ENCODE data around the gene GPC5. TPM values are rescaled to one million over a fixed set of nuclear protein-coding genes. Genes with fewer than 3 reads are reported as not detected.

GPC5 gene
- total and polyA plus RNA-seq, 7 experiments from 2014 or later = 0.10 to 0.38 TPM; not detected in 5

DNA sequence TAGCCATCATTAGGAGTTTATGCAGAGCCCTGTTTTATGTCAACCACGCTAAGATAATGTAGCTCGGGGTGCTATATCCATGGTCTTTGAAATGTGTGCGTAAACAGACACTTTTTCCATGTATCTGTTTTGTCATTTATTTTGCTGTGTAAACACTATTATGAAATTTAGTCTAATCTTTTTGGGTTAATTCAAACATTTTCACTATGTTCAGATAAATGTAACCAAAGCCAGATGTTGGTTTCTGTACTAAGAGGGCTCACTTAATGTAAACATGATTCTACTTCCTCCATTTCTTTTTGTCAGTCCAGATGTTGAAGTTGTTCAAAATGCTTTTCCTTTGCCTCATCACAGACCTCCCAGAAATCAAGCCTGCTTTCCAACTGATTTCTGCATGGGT lies 1328.7 kb downstream of the GPC5 start:
- DNase-seq = no peak

DNA sequence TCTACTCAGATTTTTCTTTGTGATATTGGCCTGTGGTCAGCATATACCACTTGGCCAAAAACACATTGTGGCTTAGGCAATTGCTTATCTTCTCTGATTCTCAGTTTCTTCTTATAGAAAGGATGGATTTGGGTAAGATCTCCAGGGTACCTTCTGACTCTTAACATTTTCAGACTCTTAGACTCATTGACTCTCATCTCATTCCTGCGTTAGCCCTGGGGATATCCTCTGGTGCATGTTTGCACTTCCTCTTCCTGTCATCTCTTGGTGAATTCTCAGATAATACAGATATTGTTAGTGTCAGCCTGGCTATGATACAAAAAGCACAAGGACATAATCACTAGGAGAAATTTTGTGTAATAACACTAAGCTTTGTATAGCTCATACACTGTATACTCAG lies 1335.6 kb downstream of the GPC5 start:
- H3K27ac Mint-ChIP-seq = no peak overlapping the region
- CTCF ChIA-PET = no interaction called here
- ATAC-seq = no peak

More for the DNA sequence above, 1328.7 kb downstream of the GPC5 start:
- Histone ChIP-seq H3K4me1 (ENCODE audit: control insufficient read depth in 2 of 2, insufficient read depth in 2 of 2, low read length in 2 of 2) (no peaks in the 10 kb centered on the region), H3K4me3 (ENCODE audit: low read length) (no peak overlapping the region), H3K27me3 (ENCODE audit: control insufficient read depth in 2 of 2, insufficient read depth in 2 of 2, low read length in 2 of 2) (no peaks in the 10 kb centered on the region), H3K9me3 (ENCODE audit: control insufficient read depth in 2 of 3, low read length in 3 of 3) (no peaks in the 10 kb centered on the region), H3K27ac (ENCODE audit: low read depth, low read length) (no peak overlapping the region), H3K36me3 (ENCODE audit: control insufficient read depth in 2 of 3, insufficient read depth in 3 of 3, low read length in 3 of 3) (no peaks in the 10 kb centered on the region)
- Mint-ChIP-seq H3K27me3 (no peaks in the 10 kb centered on the region), H3K4me1 (no peaks in the 10 kb centered on the region), H3K4me3 (no peak overlapping the region), H3K9me3 (peaks cover 0 to 18% (median 4%) of the 10 kb centered on the region in 11 donors), H3K27ac (no peak overlapping the region), H3K36me3 (no peaks in the 10 kb centered on the region)
- intact Hi-C loops (cut with micrococcal nuclease) = no loop called here
- ATAC-seq = no peak
- POLR2A ChIA-PET = no interaction called here
- CTCF ChIA-PET = no interaction called here

DNA sequence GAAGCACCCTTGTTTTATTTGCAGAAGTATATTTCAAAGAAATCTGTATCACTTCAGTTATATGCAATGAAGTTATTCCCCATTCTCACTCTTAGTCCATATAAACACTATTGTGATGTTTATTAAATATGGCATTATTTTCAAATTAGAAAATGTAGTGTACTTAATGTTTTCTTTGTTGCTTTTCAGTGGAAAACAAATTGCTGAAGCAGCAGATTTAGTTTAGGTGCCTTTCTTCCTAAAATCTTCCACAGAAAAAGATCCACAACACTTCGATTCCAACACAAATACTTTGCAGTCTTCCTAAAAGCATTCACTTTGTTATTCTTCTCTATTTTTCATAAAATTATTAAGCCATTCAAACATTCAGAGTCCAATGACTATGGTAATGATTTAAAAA lies 1336.1 kb downstream of the GPC5 start:
- intact Hi-C loops (cut with micrococcal nuclease) = no loop called here
- Histone ChIP-seq H3K9me3 (ENCODE audit: control insufficient read depth in 2 of 3, low read length in 3 of 3) (no peaks in the 10 kb centered on the region), H3K36me3 (ENCODE audit: control insufficient read depth in 2 of 3, insufficient read depth in 3 of 3, low read length in 3 of 3) (no peaks in the 10 kb centered on the region), H3K4me1 (ENCODE audit: control insufficient read depth in 2 of 2, insufficient read depth in 2 of 2, low read length in 2 of 2) (no peaks in the 10 kb centered on the region), H3K4me3 (ENCODE audit: low read length) (no peak overlapping the region), H3K27me3 (ENCODE audit: control insufficient read depth in 2 of 2, insufficient read depth in 2 of 2, low read length in 2 of 2) (no peaks in the 10 kb centered on the region), H3K27ac (ENCODE audit: low read depth, low read length) (no peak overlapping the region)
- Mint-ChIP-seq H3K4me3 (no peak overlapping the region), H3K27ac (no peak overlapping the region), H3K4me1 (no peaks in the 10 kb centered on the region), H3K9me3 (peaks cover 0 to 10% (median 4%) of the 10 kb centered on the region in 11 donors), H3K27me3 (no peaks in the 10 kb centered on the region), H3K36me3 (no peaks in the 10 kb centered on the region)
- DNase-seq (no peak), ATAC-seq (no peak)
- ChIA-PET CTCF (no interaction called here), POLR2A (no interaction called here)

More for the DNA sequence above, 1335.6 kb downstream of the GPC5 start:
- H3K36me3 Mint-ChIP-seq = no peaks in the 10 kb centered on the region
- no peak overlapping the region for H3K27ac ChIP-seq (ENCODE audit: low read depth, low read length)
- no peak for DNase-seq
- no peaks in the 10 kb centered on the region for H3K4me1 Mint-ChIP-seq
- H3K36me3 ChIP-seq (ENCODE audit: control insufficient read depth in 2 of 3, insufficient read depth in 3 of 3, low read length in 3 of 3) = no peaks in the 10 kb centered on the region
- no peaks in the 10 kb centered on the region for H3K9me3 ChIP-seq (ENCODE audit: control insufficient read depth in 2 of 3, low read length in 3 of 3)
- intact Hi-C loops (cut with micrococcal nuclease) = no loop called here
- H3K4me3 ChIP-seq (ENCODE audit: low read length) = no peak overlapping the region
- no peaks in the 10 kb centered on the region for H3K27me3 ChIP-seq (ENCODE audit: control insufficient read depth in 2 of 2, insufficient read depth in 2 of 2, low read length in 2 of 2)
- no peaks in the 10 kb centered on the region for H3K27me3 Mint-ChIP-seq
- H3K9me3 Mint-ChIP-seq = peaks cover 0 to 10% (median 4%) of the 10 kb centered on the region in 11 donors
- POLR2A ChIA-PET = no interaction called here
- no peaks in the 10 kb centered on the region for H3K4me1 ChIP-seq (ENCODE audit: control insufficient read depth in 2 of 2, insufficient read depth in 2 of 2, low read length in 2 of 2)
- H3K4me3 Mint-ChIP-seq = no peak overlapping the region

DNA sequence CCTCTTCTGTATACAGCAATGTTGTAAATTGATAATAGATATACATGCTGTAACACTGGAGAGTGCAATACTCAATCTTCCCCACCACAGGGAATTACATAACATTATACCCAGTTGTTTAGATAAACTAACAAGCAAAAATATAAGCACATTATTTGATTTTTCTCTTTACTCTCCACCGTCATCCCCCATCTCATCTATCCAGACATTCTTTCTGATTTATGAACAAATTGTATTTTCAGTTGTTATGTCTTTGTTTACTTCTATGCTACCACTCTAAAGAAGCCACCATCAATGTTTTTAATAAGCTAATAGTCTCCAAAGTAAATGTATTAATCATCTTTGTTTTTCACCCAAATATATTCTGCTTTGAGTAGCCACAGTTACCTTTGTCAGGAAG lies 1337.5 kb downstream of the GPC5 start:
- peaks cover 0 to 15% (median 7%) of the 10 kb centered on the region in 11 donors for H3K9me3 Mint-ChIP-seq
- no peaks in the 10 kb centered on the region for H3K9me3 ChIP-seq (ENCODE audit: control insufficient read depth in 2 of 3, low read length in 3 of 3)
- H3K4me3 ChIP-seq (ENCODE audit: low read length) = no peak overlapping the region
- ChIA-PET POLR2A (no interaction called here), CTCF (no interaction called here)
- H3K4me3 Mint-ChIP-seq = no peak overlapping the region
- no peaks in the 10 kb centered on the region for H3K27me3 ChIP-seq (ENCODE audit: control insufficient read depth in 2 of 2, insufficient read depth in 2 of 2, low read length in 2 of 2)
- DNase-seq (no peak), ATAC-seq (no peak)
- no peaks in the 10 kb centered on the region for H3K36me3 Mint-ChIP-seq
- H3K27me3 Mint-ChIP-seq = no peaks in the 10 kb centered on the region
- no peak overlapping the region for H3K27ac ChIP-seq (ENCODE audit: low read depth, low read length)
- H3K4me1 ChIP-seq (ENCODE audit: control insufficient read depth in 2 of 2, insufficient read depth in 2 of 2, low read length in 2 of 2) = no peaks in the 10 kb centered on the region
- H3K4me1 Mint-ChIP-seq = no peaks in the 10 kb centered on the region
- H3K36me3 ChIP-seq (ENCODE audit: control insufficient read depth in 2 of 3, insufficient read depth in 3 of 3, low read length in 3 of 3) = no peaks in the 10 kb centered on the region
- intact Hi-C loops (cut with micrococcal nuclease) = no loop called here
- no peak overlapping the region for H3K27ac Mint-ChIP-seq

DNA sequence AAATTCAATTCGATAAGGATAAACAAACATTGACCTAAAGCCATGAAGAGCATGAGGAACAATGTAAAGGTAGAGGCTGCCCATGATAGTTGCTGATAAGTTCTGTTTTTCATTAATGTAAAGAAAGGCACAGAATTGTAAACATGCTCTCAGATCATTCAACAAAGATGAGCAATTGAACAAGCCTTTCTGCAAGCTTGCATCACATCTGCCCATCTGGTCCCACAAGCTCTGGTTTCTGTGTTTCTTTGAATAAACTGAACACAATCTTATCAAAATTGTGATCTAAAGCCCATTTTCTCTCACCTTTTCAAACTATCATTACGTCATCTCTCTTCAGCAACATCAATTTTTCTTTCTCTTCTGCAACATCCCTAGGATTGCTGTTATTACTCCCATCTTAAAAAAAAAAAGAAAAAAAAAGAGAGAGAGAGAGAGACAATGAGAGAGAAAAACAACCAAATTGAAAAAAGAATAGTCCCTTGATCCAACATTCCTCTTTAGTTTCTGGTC lies 1340.9 kb downstream of the GPC5 start:
- Mint-ChIP-seq H3K27ac (no peak overlapping the region), H3K36me3 (no peaks in the 10 kb centered on the region), H3K27me3 (no peaks in the 10 kb centered on the region), H3K9me3 (peaks cover 0 to 23% (median 5%) of the 10 kb centered on the region in 11 donors), H3K4me1 (no peaks in the 10 kb centered on the region), H3K4me3 (no peak overlapping the region)
- DNase-seq (no peak), ATAC-seq (no peak)
- H3K27me3 ChIP-seq (ENCODE audit: control insufficient read depth in 2 of 2, insufficient read depth in 2 of 2, low read length in 2 of 2) = no peaks in the 10 kb centered on the region
- ChIA-PET POLR2A (no interaction called here), CTCF (no interaction called here)
- H3K9me3 ChIP-seq (ENCODE audit: control insufficient read depth in 2 of 3, low read length in 3 of 3) = no peaks in the 10 kb centered on the region
- H3K4me3 ChIP-seq (ENCODE audit: low read length) = no peak overlapping the region
- intact Hi-C loops (cut with micrococcal nuclease) = no loop called here
- H3K4me1 ChIP-seq (ENCODE audit: control insufficient read depth in 2 of 2, insufficient read depth in 2 of 2, low read length in 2 of 2) = no peaks in the 10 kb centered on the region
- no peak overlapping the region for H3K27ac ChIP-seq (ENCODE audit: low read depth, low read length)
- no peaks in the 10 kb centered on the region for H3K36me3 ChIP-seq (ENCODE audit: control insufficient read depth in 2 of 3, insufficient read depth in 3 of 3, low read length in 3 of 3)

DNA sequence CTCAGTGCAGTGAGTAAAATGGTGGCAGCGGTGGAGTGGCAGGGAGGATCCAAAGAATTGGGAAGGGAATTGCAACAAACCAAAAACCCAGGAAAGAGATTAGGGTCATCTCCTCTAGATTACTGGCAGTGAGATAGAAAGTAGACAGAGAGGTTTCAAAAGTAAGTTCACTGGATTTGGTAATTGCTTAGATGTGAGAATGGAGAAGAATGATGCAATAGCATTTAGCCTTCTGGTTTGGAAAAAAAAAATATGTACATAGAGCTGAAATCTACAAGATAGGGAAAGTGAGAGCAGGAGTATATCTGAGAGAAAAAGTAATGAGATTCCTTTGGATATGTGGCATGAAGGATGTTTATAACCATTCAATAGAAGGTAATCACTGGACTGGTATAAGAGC lies 1345.6 kb downstream of the GPC5 start:
- peak overlapping the region in 1 of 10 donors; percentile 11 for H3K4me3 Mint-ChIP-seq
- ChIA-PET POLR2A (no interaction called here), CTCF (no interaction called here)
- no peak overlapping the region for H3K4me3 ChIP-seq (ENCODE audit: low read length)
- no peak for ATAC-seq
- no peak overlapping the region for H3K27ac ChIP-seq (ENCODE audit: low read depth, low read length)
- no peaks in the 10 kb centered on the region for H3K36me3 Mint-ChIP-seq
- no peaks in the 10 kb centered on the region for H3K9me3 ChIP-seq (ENCODE audit: control insufficient read depth in 2 of 3, low read length in 3 of 3)
- H3K9me3 Mint-ChIP-seq = peaks cover 0 to 25% (median 4%) of the 10 kb centered on the region in 11 donors
- no peaks in the 10 kb centered on the region for H3K36me3 ChIP-seq (ENCODE audit: control insufficient read depth in 2 of 3, insufficient read depth in 3 of 3, low read length in 3 of 3)
- H3K4me1 ChIP-seq (ENCODE audit: control insufficient read depth in 2 of 2, insufficient read depth in 2 of 2, low read length in 2 of 2) = no peaks in the 10 kb centered on the region
- H3K4me1 Mint-ChIP-seq = no peaks in the 10 kb centered on the region
- H3K27me3 Mint-ChIP-seq = no peaks in the 10 kb centered on the region
- intact Hi-C loops (cut with micrococcal nuclease) = no loop called here
- no peak for DNase-seq
- no peaks in the 10 kb centered on the region for H3K27me3 ChIP-seq (ENCODE audit: control insufficient read depth in 2 of 2, insufficient read depth in 2 of 2, low read length in 2 of 2)
- H3K27ac Mint-ChIP-seq = no peak overlapping the region

DNA sequence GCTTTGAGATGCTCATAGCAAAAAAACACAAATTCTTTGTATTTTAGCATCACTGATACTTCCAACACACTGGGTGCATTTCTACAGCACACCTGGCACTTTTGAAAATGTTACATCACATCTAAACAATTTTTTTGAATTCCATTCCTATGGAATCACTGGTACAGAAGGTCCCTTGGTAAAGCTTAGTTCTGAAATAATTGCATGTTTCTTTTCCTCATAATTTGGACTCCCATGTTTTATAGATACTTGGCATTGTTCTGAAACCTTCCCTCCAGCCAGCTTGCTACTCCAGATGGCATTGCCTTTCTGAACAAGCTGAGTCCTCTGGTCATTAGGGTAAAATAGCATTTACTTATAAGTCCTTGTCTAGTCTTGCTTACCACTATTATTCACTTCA lies 1346.8 kb downstream of the GPC5 start:
- Histone ChIP-seq H3K36me3 (ENCODE audit: control insufficient read depth in 2 of 3, insufficient read depth in 3 of 3, low read length in 3 of 3) (no peaks in the 10 kb centered on the region), H3K9me3 (ENCODE audit: control insufficient read depth in 2 of 3, low read length in 3 of 3) (no peaks in the 10 kb centered on the region), H3K27me3 (ENCODE audit: control insufficient read depth in 2 of 2, insufficient read depth in 2 of 2, low read length in 2 of 2) (no peaks in the 10 kb centered on the region), H3K4me1 (ENCODE audit: control insufficient read depth in 2 of 2, insufficient read depth in 2 of 2, low read length in 2 of 2) (no peaks in the 10 kb centered on the region), H3K4me3 (ENCODE audit: low read length) (no peak overlapping the region), H3K27ac (ENCODE audit: low read depth, low read length) (no peak overlapping the region)
- no peaks in the 10 kb centered on the region for H3K36me3 Mint-ChIP-seq
- no peak overlapping the region for H3K4me3 Mint-ChIP-seq
- peaks cover 0 to 18% (median 2%) of the 10 kb centered on the region in 11 donors for H3K9me3 Mint-ChIP-seq
- H3K27me3 Mint-ChIP-seq = no peaks in the 10 kb centered on the region
- POLR2A ChIA-PET = no interaction called here
- no peak overlapping the region for H3K27ac Mint-ChIP-seq
- CTCF ChIA-PET = no interaction called here
- no peak for DNase-seq
- intact Hi-C loops (cut with micrococcal nuclease) = no loop called here
- no peak for ATAC-seq
- no peaks in the 10 kb centered on the region for H3K4me1 Mint-ChIP-seq
